Stimulated activated CD4-positive, alpha-beta T cell treated with anti-CD3 and anti-CD28 coated beads, TNF-alpha, amount 100 ng/mL, for 48 hours (primary cell): Measurements from ENCODE around the gene CORO1A.
"Not testable (repeated sequence)": the region's sequence is repeated elsewhere in the genome, so short reads cannot be mapped to it uniquely, and the experiment has no call there.

Experiments used
- DNase-seq, 3 donors: peaks; one replicate each; pipeline ENCODE4 v3.0.0-alpha.2; 2020; ENCODE audit warnings: low read depth in 3 of 3

CORO1A gene

DNA sequence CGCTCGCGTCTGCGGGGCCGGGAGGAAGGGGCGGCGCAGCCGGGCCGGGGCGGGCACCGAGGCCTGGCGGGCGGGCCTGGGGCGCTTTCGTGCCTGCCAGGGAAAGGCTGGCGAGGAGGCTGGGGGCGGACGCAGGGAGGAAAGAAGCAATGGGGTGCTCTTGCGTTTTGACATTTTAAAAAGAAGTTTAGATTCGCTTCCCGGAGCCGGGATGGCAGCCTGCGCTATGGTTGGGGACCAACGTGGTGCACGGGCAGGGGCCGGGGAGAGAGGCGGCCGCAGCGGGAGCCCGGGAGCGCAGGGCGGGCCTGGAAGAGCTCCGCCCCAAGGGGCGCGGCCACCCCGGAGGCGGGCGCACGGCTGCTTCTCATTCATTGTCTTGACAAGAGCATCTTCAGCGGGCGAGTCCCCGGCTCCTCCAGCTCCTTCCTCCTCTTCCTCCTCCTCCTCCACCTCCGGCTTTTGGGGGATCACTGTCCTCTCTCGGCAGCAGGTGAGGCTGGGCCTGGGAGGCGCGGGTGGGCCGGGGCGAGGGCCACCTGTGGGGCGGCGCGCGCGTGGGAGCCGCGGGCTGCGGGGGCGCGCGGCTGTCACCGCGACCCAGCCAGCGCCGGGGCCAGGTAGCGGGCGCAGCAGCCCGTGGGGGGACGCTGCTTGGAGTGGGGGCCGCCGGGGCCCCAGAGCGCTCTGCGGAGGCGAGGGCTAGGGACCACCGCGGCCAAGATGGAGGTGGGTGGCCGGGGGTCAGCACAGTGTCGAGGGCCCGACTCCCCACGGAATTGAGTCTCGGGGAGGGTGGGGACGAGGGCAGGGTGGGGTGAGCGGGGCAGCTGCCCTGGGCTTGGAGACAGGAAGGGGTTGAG, at the start of gene CORO1A:
Gene CORO1A, plus strand, starts transcription at position 370 of the 863 bp plus-strand sequence. CDS start 1,608 bp downstream, outside the sequence.
- peak; percentile 74 to 88 (median 76) for DNase-seq

DNA sequence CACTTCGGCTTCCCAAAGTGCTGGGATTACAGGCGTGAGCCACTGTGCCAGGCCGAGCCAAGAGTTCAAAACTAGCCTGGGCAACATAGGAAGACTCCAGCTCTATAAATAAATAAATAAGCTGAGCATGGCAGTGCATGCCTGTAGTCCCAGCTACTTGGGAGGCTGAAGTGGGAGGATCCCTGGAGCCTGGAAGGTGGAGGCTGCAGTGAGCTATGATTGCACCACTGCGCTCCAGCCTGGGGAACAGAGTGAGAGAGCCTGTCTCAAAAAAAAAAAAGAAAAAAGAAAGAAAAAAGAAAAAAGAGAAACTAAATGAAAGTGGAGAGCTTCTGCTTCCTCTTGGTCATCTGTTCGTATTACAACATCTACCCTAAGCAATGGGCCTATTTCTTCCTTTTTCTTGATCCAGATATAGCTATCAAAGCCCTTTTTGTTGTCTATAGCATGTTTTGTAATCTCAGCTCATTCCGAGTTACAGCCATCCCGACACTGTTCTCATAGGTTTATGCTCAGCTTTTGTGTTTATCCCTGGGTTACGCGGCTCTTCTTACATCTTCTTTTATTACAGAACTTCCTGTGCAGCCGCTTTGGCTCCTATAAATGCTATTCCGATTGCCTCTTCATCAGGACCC, 46.3 kb upstream of the CORO1A start:
- DNase-seq: no peak

DNA sequence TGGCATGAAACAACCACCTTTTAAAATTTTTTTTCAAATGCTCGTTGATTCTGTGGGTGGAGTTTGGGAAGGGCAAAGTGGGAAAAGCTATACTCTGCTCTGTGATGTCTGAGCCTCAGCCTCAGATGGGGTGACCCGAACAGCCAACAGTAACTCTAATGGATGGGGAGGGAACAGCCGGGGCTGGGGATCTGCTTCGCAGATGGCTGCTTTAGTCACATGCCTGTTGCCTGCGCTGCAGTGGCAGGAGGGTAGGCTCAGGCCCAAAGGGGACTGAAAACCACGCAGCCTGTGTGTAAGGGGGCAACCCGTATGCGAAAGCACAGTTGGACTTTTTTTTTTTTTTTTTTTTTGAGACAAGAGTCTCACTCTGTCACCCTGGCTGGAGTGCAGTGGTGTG, 45.5 kb upstream of the CORO1A start:
- no peak for DNase-seq

DNA sequence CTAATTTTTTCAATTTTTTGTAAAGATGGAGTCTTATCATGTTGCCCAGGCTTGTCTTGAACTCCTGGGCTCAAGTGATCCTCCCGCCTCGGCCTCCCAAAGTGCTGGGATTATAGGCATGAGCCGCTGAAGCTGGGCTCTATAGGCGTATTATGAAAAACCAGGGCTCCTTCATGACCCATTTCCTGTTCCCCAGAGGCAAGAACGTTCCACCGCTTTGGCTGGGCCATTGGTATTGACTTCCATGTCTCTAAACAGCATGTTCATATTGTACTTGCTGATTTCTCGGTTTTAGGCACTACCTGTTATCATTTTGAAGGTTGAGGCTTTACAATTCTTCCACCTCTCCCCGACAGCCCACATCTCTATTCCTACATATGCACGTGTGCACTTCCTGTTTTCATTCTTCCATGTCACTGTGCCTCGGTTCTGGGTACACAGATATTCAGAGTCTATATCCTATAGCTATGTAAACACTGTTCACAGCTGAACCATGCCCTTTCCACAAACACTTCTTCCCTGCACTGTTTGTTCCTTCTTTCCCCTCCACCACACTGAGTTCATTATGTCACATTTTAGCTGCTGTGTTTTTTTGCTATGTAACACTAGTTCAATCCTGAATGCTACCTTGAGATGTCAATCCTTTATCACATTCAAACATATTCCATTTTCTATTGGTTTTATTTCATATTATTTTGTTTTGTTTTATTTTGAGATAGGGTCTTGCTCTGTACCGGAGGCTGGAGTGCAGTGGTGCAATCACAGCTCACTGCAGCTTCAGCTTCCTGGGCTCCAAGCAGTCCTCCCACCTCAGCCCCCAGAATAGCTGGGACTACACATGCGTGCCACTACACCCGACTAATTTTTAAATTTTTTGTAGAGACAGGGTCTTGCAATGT, 43.6 kb upstream of the CORO1A start:
- no peak for DNase-seq

DNA sequence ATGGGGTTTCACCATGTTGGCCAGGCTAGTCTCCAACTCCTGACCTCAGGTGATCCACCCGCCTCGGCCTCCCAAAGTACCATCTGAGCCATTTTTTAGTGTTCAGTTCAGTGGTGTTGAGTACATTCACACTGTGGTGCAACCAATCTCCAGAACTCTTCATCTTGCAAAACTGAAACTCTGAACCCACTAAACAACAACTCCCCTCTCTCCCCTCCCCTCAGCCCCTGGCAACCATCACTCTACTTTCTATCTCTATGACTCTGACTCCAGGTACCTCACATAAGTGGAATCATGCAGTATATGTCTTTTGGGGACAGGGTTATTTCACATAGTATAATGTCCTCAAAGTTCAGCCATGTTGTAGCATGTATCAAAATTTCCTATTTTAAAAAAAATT, 41.7 kb upstream of the CORO1A start:
- no peak for DNase-seq

DNA sequence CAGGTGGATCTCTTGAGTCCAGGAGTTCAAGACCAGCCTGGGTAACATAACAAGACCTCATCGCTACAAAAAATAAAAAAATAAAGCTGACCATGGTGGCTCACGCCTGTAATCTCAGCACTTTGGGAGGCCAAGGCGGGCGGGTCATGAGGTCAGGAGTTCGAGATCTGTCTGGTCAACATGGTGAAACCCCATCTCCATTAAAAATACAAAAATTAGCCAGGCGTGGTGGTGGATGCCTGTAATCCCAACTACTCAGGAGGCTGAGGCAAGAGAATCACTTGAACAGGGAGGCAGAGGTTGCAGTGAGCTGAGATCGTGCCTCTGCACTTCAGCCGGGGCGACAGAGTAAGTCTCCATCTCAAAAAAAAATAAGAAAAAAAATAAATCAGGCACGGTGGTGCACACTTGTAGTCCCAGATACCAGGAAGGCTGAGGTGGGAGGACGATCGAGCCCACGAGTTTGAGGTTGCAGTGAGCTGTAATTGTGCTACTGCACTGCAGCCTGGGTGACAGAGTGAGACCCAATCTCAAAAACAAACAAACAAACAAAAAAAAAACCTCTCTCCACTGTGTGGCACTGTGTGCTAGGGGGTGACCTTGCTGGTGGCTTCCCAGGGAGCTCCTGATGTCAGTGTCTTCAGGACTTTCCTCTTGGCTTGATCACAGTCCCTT, 40.6 kb upstream of the CORO1A start:
- DNase-seq: no peak

DNA sequence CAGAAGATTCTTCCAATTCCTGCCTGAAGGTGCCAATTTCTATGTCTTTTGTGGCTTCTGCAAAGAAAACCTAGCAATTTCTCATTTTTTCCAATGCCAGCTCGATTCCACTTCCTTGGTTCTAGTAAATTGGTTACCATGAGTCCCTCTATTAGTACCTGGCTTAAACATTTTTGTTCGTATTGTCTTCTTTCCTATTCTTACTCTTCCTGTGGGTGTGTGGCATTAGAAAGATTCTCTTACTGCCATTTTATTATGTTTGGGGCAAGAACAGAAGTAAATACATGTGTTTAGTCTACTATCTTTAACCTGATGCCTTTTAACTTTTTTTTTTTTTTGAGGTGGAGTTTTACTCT, 40.1 kb upstream of the CORO1A start:
- no peak for DNase-seq

DNA sequence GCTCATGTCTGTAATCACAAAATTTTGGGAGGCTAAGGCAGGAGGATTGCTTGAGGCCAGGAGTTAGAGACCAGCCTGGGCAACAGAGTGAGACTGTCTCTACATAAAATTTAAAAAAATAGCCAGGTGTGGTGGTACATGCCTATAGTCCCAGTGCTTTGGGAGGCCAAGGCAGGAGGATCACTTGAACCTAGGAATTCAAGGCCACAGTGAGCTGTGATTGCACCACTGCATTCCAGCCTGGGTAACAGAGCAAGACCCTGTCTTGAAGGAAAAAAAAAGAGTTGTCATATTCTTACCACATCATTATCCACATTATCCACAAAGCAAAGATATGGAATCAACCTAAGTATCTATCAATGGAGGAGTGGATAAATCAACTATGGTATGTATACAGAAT, 39.4 kb upstream of the CORO1A start:
- no peak for DNase-seq

DNA sequence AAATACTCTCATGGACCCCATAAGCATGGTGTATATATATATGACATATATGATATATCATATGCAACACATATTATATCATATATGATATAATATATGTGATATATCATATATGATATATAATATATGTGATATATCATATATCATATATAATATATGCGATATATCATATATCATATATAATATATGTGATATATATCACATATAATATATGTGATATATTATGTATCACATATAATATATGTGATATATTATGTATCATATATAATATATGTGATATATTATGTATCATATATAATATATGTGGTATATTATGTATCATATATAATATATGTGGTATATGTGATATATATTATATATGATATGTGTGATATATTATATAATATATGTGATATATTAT, 38.5 kb upstream of the CORO1A start:
- no peak for DNase-seq

DNA sequence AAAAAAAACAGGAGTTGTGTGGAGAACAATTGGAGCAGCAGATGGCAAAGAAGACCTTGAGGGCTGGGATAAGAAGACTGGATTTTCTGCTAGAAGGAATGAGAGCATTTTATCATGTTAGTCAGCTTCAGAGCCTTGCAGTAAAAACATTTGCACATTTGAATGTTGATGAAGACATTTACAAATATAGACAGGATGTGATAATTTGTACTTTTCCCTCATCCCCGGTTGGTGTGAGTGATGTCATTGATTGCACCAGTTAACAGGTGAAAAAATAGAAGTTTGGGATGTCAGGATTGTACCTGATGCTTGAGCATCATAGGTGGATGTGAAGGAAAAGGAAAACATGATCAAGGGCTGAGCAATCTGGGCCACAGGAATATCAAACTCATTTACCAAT, 37.7 kb upstream of the CORO1A start:
- DNase-seq: no peak

DNA sequence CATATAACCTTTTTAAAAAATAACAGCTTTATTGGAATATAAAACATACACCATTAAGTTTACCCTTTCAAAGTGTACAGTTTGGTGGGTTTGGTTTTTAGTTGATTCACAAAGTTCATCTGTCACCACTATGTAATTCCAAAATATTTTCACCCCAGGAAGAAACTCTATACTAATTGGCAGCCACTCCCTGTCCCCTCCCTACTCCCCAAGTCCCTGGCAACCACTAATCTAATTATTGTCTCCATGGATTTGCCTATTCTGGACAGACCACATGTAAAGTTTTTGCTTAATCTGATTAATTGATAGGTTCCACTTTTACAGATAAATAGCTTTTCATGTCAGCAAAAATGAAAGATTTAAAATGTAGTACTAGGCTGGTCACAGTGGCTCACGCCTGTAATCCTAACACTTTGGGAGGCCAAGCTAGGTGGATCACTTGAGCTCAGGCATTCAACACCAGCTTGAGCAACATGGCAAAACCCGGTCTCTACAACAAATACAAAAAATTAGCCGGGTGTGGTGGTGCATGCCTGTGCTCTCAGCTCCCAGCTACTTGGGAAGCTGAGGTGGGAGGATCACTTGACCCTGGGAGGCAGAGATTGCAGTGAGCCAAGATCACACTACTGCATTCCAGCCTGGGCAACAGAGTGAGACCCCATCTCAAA, 35.4 kb upstream of the CORO1A start:
- no peak for DNase-seq

DNA sequence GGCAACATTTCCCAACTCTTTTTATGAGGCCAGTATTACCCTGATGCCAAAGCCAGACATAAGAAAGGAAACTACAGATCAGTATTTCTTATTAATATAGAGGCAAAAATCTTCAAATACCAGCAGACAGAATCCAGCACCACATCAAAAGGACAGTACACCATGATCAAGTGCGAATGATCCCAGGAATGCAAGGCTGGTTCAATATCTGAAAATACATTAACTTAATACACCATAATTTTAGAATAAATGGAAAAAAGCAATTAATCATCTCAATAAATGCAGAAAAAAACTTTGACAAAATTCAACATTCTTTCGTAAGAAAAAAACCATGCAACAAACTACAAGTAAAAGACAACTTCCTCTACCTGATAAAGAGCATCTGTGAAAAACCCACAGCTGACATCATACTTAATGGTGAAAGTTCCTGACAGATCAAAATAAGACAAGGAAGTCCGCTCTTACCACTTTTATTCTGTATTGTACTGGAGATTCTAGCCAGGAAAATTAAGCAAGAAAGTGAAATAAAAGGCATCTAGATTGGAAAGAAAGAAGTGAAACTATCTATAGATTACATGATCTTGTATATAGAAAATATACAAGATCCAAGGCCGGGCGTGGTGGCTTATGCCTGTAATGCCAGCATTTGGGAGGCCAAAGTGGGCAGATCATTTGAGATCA, 34.0 kb upstream of the CORO1A start:
- no peak for DNase-seq

DNA sequence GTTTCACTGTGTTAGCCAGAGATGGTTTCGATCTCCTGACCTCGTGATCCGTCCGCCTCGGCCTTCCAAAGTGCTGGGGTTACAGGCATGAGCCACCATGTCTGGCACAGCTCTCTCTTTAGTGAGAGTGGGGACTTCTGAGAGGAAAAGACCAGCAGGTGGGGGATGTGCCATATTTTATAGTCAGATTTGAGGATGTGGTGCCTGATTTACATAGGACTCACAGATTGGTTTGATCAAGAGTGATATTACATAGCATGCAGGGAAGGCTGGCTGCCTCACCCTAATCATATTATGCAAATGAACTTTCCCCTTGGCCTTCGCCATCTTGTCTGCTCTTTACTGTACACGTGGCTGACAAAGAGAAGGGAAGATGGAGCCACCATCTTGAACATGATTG, 32.3 kb upstream of the CORO1A start:
- DNase-seq: no peak

DNA sequence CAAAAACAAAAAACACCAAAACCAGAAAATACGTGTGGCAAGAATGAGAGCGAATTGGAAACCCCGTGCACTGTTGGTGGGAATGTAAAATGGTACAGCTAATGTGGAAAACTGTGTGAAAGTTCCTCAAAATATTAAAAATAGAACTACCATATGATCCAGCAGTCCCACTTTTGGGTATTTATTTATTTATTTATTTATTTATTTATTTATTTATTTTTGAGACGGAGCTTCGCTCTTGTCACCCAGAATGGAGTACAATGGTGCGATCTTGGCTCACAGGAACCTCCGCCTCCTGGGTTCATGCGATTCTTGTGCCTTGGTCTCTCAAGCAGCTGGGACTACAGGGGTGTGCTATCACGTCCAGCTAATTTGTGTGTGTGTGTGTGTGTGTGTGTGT, 30.9 kb upstream of the CORO1A start:
- DNase-seq: no peak

DNA sequence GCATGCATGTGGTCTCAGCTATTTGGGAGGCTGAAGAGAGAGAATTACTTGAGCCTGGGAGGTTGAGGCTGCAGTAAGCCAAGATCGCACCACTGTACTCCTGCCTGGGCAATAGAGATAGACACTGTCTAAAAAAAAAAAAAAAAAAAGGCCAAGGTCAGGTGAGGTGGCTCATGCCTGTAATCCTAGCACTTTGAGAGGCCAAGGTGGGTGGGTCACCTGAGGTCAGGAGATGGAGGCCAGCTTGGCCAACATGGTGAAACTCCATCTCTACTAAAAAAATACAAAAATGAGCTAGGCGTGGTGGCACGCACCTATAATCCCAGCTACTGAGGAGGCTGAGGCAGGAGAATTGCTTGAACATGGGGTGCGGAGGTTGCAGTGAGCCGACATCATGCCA, 28.2 kb upstream of the CORO1A start:
- DNase-seq: no peak

DNA sequence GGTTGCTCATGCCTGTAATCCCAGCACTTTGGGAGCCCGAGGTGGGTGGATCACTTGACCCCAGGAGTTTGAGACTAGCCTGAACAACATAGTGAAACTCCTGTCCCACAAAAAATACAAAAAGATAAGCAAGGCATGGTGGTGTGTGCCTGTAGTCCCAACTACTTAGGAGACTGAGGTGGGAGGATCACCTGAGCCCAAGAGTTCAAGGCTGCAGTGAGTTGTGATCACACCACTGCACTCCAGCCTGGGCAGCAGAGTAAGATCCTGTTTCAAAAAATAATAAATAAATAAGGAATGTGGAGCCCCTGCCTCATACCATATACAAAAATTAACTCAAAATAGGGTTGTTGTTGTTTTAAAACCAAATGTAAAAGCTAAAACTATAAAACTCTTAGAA, 26.2 kb upstream of the CORO1A start:
- DNase-seq: no peak

DNA sequence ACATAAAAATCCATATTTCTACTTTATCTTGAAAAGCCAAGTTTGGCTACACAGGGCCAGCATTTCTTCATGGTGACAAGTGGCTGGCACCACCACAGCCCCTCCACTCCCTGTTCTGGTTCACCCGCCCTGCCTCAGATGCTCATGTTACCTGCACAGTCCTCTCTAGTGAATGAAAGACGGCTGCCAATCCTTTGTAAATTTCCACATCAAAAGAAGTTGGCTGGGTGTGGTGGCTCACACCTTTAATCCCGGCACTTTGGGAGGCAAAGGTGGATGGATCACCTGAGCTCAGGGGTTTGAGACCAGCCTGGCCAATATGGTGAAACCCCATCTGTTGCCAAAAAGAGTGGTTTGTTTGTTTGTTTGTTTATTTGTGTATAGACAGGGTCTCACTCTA, 19.9 kb upstream of the CORO1A start:
- DNase-seq: no peak

DNA sequence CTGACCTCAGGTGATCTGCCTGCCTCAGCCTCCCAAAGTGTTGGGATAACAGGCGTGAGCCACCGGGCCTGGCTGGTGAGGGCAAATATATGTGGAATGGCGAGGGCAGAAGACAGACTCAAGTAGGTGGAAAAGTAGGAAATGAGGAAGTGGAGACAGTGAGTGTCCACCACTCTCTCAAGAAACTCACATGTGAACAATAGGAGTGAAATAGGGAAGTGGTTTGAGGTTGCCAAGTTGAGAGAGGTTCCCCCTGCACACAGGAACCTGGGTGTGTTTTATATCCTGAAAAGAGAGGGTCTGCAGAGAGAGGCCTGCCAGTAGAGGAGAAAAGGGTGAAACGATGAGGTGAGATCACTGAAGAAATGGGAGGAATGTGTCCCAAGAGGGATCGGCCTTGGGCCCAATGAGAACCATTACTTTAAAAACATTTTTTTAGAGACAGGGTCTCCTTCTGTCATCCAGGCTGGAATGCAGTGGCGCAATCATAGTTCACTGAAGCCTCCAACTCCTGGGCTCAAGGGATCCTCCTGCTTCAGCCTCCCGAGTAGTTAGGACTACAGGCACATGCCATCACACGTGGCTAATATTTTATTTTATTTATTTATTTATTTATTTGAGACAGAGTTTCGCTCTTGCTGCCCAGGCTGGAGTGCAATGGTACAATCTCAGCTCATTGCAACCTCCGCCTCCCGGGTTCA, 17.1 kb upstream of the CORO1A start:
- DNase-seq: no peak

DNA sequence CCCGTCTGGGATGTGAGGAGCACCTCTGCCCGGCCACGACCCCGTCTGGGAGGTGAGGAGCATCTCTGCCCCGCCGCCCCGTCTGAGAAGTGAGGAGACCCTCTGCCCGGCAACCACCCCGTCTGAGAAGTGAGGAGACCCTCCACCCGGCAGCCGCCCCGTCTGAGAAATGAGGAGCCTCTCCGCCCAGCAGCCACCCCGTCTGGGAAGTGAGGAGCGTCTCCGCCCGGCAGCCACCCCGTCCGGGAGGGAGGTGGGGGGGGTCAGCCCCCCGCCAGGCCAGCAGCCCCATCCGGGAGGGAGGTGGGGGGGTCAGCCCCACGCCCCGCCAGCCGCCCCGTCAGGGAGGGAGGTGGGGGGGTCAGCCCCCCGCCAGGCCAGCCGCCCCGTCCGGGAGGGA, 14.7 kb upstream of the CORO1A start:
- DNase-seq: not testable (repeated sequence)

DNA sequence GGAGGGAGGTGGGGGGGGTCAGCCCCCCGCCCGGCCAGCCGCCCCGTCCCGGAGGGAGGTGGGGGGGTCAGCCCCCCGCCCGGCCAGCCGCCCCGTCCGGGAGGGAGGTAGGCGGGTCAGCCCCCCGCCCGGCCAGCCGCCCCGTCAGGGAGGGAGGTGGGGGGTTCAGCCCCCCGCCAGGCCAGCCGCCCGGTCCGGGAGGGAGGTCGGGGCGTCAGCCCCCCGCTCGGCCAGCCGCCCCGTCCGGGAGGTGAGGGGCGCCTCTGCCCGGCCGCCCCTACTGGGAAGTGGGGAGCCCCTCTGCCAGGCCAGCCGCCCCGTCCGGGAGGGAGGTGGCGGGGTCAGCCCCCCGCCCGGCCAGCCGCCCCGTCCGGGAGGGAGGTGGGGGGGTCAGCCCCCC, 14.0 kb upstream of the CORO1A start:
- DNase-seq: not testable (repeated sequence)
